Ectodermal cell (in vitro differentiated cells): ENCODE results near the gene NTRK1.

ENCODE experiments used
- H3K27ac ChIP-seq: 2 replicates; pipeline ENCODE4 v1.7.0; 2013; ENCODE audit warnings: mild to moderate bottlenecking, low read depth, low read length; ENCODE audit not compliant: insufficient read depth, poor library complexity, severe bottlenecking
- H3K27me3 ChIP-seq: 2 replicates; pipeline ENCODE4 v1.7.0; 2013; ENCODE audit warnings: mild to moderate bottlenecking, low read length; ENCODE audit not compliant: insufficient read depth, control insufficient read depth, poor library complexity, severe bottlenecking
- H3K36me3 ChIP-seq: one replicate; pipeline ENCODE4 v1.7.0; 2013; ENCODE audit warnings: low read length; ENCODE audit not compliant: control insufficient read depth, insufficient read depth
- H3K4me1 ChIP-seq: one replicate; pipeline ENCODE4 v1.7.0; 2013; ENCODE audit warnings: low read length; ENCODE audit not compliant: control insufficient read depth, insufficient read depth
- H3K4me3 ChIP-seq: 2 replicates; pipeline ENCODE4 v1.7.0; 2013; ENCODE audit warnings: low read depth, low read length, control low read depth; ENCODE audit not compliant: insufficient read depth
- H3K9me3 ChIP-seq: 2 replicates; pipeline ENCODE4 v1.7.0; 2013; ENCODE audit warnings: mild to moderate bottlenecking, low read length, moderate library complexity; ENCODE audit not compliant: control insufficient read depth
- WGBS, 2 experiments: methylation state at CpG; one replicate each; pipeline ENCODE4 v1.1.7; 2013; ENCODE audit warnings: missing lambda C conversion rate in 2 of 2; 5-methylcytosine and 5-hydroxymethylcytosine counted together

NTRK1 gene

GRCh38 chr1:156838972-156839371 is 21.7 kb upstream of the NTRK1 start:
- no peak overlapping the region for H3K27ac ChIP-seq
- WGBS, 2 experiments: 33 to 36% methylated on average over 7 of the region's 7 CpGs
- H3K27me3 ChIP-seq: peaks cover 31% of the 10 kb centered on the region
- no peak overlapping the region for H3K4me3 ChIP-seq
- no peaks in the 10 kb centered on the region for H3K36me3 ChIP-seq
- H3K4me1 ChIP-seq: peaks cover 15% of the 10 kb centered on the region
- no peaks in the 10 kb centered on the region for H3K9me3 ChIP-seq

GRCh38 chr1:156839426-156840109 is 21.1 kb upstream of the NTRK1 start:
- Histone ChIP-seq H3K27me3 (peaks cover 37% of the 10 kb centered on the region), H3K4me3 (no peak overlapping the region), H3K9me3 (no peaks in the 10 kb centered on the region), H3K27ac (no peak overlapping the region), H3K36me3 (no peaks in the 10 kb centered on the region), H3K4me1 (peaks cover 15% of the 10 kb centered on the region)
- 29 to 32% methylated on average over 9 of the region's 9 CpGs for WGBS, 2 experiments

- no peak overlapping the region for H3K27ac ChIP-seq
- no peaks in the 10 kb centered on the region for H3K9me3 ChIP-seq
- H3K36me3 ChIP-seq: no peaks in the 10 kb centered on the region
- H3K4me1 ChIP-seq: peaks cover 21% of the 10 kb centered on the region
- peaks cover 45% of the 10 kb centered on the region for H3K27me3 ChIP-seq
- WGBS, 2 experiments: 75 to 79% methylated on average over 8 of the region's 8 CpGs
- H3K4me3 ChIP-seq: no peak overlapping the region
These were observed 20.3 kb upstream of the NTRK1 start for GRCh38 chr1:156840186-156840897.

GRCh38 chr1:156840898-156841279 is 19.8 kb upstream of the NTRK1 start:
- 86 to 88% methylated on average over 14 of the region's 14 CpGs for WGBS, 2 experiments
- Histone ChIP-seq H3K27ac (no peak overlapping the region), H3K27me3 (peaks cover 50% of the 10 kb centered on the region), H3K36me3 (no peaks in the 10 kb centered on the region), H3K9me3 (no peaks in the 10 kb centered on the region), H3K4me3 (no peak overlapping the region), H3K4me1 (peaks cover 21% of the 10 kb centered on the region)

- H3K36me3 ChIP-seq: no peaks in the 10 kb centered on the region
- H3K27me3 ChIP-seq: peaks cover 55% of the 10 kb centered on the region
- H3K4me1 ChIP-seq: peaks cover 21% of the 10 kb centered on the region
- 73 to 78% methylated on average over 13 to 16 of the region's 16 CpGs for WGBS, 2 experiments
- no peak overlapping the region for H3K27ac ChIP-seq
- H3K4me3 ChIP-seq: no peak overlapping the region
- no peaks in the 10 kb centered on the region for H3K9me3 ChIP-seq
These were observed 19.3 kb upstream of the NTRK1 start for GRCh38 chr1:156841295-156841855.

- Histone ChIP-seq H3K4me1 (peaks cover 21% of the 10 kb centered on the region), H3K4me3 (no peak overlapping the region), H3K36me3 (no peaks in the 10 kb centered on the region), H3K27ac (no peak overlapping the region), H3K27me3 (peaks cover 65% of the 10 kb centered on the region), H3K9me3 (no peaks in the 10 kb centered on the region)
- WGBS, 2 experiments: 85 to 91% methylated on average over 9 of the region's 9 CpGs
These were observed 17.9 kb upstream of the NTRK1 start for GRCh38 chr1:156842618-156843300.

- WGBS, 2 experiments: 66 to 72% methylated on average over 6 of the region's 6 CpGs
- Histone ChIP-seq H3K4me3 (no peak overlapping the region), H3K36me3 (no peaks in the 10 kb centered on the region), H3K27ac (no peak overlapping the region), H3K4me1 (peaks cover 18% of the 10 kb centered on the region), H3K27me3 (peaks cover 79% of the 10 kb centered on the region), H3K9me3 (no peaks in the 10 kb centered on the region)
These were observed 16.6 kb upstream of the NTRK1 start for GRCh38 chr1:156844102-156844501.

- Histone ChIP-seq H3K27ac (no peak overlapping the region), H3K4me1 (peaks cover 13% of the 10 kb centered on the region), H3K9me3 (no peaks in the 10 kb centered on the region), H3K4me3 (no peak overlapping the region), H3K27me3 (peaks cover 84% of the 10 kb centered on the region), H3K36me3 (no peaks in the 10 kb centered on the region)
- 60 to 63% methylated on average over 14 of the region's 14 CpGs for WGBS, 2 experiments
These were observed 16.0 kb upstream of the NTRK1 start for GRCh38 chr1:156844638-156845037.

- Histone ChIP-seq H3K4me3 (no peak overlapping the region), H3K36me3 (no peaks in the 10 kb centered on the region)
- 11 to 12% methylated on average over 68 of the region's 69 CpGs for WGBS, 2 experiments
These were observed 15.4 kb upstream of the NTRK1 start for GRCh38 chr1:156845055-156845952.

More at GRCh38 chr1:156845055-156845952, 15.4 kb upstream of the NTRK1 start:
- H3K27ac ChIP-seq: no peak overlapping the region
- H3K4me1 ChIP-seq: peaks cover 6% of the 10 kb centered on the region
- peaks cover 91% of the 10 kb centered on the region for H3K27me3 ChIP-seq
- H3K9me3 ChIP-seq: no peaks in the 10 kb centered on the region
